GM18508 (cell line): ENCODE measurements around the gene ZNF615.
A peak's percentile ranks its signal among the peaks of the same experiment; 100 is the strongest.
"Not testable (repeated sequence)": the region's sequence is repeated elsewhere in the genome, so short reads cannot be mapped to it uniquely, and the experiment has no call there.

Source experiments
- ATAC-seq: cut with Tn5 transposase; IDR thresholded peaks from one replicate; pipeline ENCODE4 v1.9.1; 2021; ENCODE audit warnings: moderate number of reproducible peaks; ENCODE audit not compliant: insufficient read depth, unreplicated experiment

ZNF615 gene

DNA sequence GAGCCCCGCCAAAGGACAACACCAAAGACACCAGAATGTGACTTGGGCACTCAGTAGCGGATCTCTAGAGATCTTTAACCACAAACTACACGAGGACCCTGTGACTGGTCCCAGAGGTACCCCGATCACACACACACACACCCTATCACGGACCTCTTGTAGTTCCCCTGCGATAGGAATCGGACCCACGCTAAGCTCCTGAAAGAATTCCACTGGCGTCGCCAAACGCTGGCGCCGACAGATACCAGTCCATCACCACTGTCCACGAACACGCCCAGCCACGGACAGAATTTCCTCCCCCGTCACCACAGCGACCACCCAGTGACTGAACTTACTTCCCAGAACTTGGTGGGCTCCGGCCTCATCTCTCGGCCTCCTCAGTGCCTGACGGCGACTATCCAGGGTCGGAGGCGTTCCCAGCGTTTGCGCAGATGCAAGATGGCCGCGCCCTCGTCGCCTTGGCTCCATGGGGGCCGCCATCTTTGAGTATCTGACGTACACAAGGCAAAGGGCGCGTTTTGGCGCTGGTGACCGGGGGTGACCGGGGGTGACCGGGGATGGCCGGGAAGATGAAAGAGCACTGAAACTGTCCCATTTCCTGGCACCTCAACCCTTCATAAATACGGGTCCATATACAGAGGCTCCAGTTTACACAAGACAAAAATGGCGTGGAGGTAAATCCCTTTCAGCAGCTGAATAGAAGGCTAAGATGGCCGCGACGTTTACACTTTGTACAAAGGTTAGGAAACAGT is at the start of gene ZNF615:
Gene ZNF615 (minus strand): TSS at position 406 of the 752 bp plus-strand sequence. CDS start 4,500 bp downstream, outside the sequence.
- ATAC-seq = peak; percentile 56

DNA sequence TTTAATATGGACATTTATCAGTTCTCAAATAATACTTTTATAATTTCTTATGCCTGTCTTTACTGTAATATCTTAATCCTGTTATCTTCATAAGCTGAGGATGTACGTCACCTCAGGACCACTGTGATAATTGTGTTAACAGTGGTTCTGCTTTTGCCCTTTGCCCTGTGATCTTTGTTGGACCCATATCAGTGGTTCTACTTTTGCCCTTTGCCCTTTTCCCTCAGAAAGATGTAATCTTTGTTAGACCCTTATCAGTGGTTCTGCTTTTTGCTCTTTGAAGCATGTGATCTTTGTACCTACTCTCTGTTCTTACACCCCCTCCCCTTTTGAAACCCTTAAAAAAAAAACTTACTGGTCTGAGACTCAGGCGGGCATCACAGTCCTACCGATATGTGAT is 48.5 kb upstream of the ZNF615 start:
- not testable (repeated sequence) for ATAC-seq

DNA sequence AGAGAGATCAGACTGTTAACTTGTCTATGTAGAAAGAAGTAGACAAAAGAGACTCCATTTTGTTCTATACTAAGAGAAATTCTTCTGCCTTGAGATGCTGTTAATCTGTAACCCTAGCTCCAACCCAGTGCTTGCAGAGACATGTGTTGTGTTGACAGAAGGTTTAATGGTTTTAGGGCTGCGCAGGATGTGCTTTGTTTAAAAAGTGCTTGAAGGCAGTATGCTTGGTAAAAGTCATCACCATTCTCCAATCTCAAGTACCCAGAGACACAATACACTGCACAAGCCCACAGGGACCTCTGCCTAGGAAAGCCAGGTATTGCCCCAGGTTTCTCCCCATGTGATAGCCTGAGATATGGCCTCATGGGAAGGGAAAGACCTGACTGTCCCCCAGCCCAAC is 43.7 kb upstream of the ZNF615 start:
- ATAC-seq = not testable (repeated sequence)

DNA sequence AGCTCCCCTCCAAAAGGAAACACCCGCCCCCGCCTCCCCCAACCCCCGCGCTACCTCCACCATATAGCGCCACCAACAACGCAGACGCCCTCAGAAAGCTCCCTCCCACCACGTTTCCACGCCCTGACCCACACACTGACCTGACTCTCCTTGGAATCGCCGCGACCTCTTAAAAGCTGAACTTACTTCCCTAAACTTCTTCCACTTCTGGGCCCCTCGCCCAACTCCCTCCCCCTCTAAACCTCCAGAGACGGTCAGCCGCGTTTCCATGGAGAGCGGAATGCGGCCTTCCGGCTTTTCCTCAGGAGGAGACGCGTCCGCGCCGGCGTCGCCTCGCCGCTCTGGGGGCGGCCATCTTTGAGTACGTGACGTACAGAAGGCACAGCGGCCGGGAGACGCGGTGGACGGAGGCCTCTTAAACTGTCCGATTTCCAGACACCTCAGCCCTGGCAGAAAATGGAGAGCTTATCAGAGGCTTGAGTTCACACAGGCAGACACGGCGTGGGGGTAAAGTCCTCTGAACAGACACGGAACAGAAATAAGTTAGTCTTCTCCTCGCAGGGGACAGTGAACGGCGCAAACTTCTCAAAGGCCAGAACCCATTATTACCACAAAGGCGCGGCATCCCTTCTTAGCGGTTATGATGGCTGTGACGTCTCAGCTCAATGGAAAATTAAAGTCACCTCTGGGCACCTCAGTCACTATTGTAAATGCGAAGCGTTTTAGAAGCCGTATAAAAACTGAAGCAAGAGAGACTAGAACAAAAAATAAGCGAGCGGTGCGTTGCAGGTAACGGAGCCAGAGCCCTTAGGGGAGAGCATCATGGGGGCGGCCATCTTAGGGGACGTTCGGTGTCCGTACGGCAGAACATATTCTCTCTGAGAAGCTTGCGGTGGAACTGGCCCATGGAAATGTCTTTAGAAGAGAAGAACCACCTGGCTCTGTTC is 40.8 kb upstream of the ZNF615 start, which contains the start of gene ZNF432:
Gene ZNF432 (minus strand): TSS at position 284 of the 947 bp plus-strand sequence. CDS start 1,970 bp downstream, outside the sequence.
- peak; percentile 47 for ATAC-seq

DNA sequence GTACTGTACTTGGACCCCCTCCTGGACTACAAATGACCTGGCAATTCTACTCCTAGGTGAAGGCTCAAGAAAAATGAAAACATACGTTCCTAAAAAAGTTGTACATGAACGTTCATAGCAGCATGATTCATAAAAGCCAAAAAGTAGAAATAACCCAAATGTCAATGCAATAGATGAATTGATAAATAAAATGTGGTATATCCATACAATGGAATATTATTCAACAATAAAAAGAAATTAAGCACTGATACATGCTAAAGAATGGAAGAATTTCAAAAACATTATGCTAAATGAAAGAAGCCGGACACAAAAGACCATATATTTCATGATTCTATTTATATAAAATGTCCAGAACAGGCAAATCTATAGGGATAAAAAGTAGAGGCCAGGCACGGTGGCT is 31.2 kb upstream of the ZNF615 start:
- ATAC-seq = no peak

DNA sequence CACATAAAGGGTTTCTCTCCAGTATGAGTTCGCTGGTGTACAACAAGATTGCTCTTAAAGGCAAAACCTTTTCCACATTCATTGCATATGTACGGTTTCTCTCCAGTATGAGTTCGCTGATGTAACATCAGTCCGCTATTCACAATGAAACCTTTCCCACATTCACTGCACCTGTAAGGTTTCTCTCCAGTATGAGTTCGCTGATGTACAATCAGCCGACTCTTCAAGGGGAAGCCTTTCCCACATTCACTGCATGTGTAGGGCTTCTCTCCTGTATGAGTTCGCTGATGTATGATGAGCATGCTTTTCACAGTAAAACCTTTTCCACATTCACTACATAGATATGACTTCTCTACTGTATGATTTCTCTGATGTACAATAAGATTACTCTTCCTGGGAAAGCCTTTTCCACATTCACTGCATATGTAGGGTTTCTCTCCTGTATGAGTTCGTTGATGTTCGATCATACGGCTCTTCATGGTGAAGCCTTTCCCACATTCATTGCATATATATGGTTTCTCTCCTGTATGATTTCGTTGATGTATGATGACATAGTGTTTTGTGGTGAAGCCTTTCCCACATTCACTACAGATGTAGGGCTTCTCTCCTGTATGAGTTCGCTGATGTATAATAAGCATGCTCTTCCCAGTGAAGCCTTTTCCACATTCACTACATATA is 26.2 kb upstream of the ZNF615 start:
- ATAC-seq = no peak

DNA sequence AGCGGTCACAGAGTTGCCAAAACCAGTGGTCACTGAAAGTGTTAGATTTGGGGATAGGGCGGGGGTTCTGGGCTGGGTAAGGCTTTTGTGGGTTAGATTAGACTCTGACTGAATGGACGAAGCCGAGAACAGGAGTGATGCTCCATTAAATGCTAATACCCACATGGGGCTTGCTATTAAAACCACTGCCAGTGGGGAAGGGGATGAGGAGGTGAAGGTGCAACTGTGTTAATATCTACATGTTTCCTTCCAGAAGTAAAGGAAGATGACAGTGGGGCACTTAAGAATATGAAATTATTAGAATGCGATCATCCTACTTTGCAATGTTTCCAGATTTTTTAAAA is 20.7 kb upstream of the ZNF615 start:
- peak; percentile 10 for ATAC-seq

DNA sequence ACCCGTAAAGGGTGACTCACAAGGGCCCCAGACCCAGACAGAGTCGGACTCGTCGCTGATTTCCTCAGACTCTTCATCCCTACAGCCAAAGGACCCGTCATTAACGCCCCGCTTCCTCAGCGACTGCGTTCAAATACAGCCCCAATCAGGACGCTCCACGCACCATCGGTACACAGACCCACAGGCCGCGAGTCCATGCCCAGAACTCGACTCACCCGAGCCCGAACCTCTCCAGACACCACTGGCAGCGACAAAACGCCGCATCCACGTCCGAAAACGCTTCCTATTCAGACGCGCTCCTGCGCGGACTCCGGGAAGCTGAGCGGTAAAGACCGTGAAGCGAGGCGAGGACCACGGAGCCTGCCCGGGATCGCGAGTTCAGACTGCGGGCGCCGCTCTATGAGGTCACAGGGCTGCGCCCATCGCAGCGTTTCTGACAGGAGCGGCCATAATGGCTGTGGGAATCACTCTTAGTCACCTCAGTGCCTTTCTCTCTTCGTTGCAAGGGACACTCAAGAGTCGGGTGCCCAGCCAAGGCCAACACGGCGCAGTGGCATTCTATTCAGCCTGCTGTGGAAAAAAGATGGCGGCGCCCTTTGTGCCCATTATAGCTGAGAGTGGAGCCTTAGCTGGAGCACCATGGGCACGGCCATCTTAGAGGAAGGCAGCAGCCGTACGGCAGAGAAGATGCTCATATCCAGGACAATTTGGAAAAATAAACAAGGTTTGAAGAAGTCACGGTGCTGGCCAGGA is 20.2 kb upstream of the ZNF615 start, which contains the start of gene ZNF614:
Gene ZNF614 (minus strand): TSS at position 353 of the 753 bp plus-strand sequence. CDS start 2,634 bp downstream, outside the sequence.
- ATAC-seq = peak; percentile 41

DNA sequence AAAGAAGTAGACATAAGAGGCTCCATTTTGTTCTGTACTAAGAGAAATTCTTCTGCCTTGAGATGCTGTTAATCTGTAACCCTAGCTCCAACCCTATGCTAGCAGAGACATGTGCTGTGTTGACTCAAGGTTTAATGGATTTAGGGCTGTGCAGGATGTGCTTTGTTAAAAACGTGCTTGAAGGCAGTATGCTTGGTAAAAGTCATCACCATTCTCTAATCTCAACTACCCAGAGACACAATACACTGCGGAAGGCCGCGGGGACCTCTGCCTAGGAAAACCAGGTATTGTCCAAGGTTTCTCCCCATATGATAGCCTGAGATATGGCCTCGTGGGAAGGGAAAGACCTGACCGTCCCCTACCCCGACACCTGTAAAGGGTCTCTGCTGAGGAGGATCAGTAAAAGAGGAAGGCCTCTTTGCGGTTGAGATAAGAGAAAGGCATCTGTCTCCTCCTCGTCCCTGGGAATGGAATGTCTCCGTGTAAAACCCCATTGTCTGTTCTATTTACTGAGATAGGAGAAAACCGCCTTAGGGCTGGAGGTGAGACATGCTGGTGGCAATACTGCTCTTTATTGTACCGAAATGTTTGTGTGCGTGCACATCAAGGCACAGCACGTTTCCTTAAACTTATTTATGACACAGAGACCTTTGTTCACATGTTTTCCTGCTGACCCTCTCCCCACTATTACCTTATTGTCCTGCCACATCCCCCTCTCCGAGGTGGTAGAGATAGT is 18.4 kb upstream of the ZNF615 start:
- not testable (repeated sequence) for ATAC-seq

DNA sequence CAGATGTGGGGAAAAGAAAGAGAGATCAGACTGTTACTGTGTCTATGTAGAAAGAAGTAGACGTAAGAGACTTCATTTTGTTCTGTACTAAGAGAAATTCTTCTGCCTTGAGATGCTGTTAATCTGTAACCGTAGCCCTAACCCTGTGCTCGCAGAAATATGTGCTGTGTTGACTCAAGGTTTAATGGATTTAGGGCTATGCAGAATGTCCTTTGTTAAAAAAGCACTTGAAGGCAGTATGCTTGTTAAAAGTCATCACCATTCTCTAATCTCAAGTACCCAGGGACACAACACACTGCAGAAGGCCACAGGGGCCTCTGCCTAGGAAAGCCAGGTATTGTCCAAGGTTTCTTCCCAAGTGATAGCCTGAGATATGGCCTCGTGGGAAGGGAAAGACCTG is 16.5 kb upstream of the ZNF615 start:
- not testable (repeated sequence) for ATAC-seq

DNA sequence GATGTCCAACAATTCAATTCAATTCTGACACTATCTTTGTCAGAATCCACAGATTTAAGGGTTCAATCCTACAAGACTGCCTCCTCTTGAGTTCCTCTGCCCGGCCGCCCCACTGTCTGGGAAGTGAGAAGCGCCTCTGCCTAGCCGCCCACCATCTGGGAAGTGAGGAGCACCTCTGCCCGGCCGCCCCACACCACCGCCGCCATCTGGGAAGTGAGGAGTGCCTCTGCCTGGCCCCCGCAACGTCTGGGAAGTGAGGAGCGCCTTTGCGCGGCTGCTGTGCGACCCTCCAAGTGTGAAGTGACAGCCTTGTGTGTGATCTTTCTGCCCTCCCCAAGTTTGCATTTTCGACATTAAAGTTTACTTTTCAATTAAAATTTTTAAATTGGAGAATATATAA is 14.2 kb upstream of the ZNF615 start:
- no peak for ATAC-seq

DNA sequence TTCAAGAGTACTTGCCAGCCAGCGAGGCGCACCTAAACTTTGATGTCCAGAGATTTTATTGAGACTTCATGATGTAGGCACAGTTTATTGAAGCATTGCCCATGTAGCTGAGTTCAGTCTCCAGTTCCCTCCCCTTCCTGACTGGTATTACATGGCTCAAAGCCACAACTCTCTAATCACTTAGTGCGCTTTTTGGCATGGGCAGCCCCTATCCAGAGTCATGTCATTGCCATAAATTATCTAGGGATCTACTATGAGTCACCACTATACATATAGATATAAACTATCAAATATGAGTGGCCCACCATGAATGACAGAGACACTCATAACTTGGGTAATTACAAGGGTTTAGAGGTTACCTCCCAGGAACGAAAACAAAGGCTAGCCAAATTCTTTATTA is 12.5 kb upstream of the ZNF615 start:
- no peak for ATAC-seq

DNA sequence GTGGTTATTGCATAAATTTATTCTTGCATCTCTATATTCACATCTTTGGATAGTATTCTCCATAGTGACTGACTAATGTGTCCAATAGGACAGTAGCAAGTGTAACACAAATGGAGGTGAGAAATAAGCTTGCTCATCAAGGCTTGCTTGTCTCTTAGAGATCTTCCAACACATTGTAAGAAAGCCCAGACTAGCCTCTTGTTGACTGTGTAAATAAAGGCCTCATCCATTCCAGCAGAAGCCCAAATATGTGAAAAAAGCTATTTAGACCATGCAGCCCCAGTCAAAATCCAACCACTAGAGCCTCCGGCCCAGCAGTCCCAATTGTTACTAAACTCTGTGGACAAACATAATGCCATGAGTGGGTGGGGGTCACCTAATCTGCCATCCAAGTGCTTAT is 2.7 kb upstream of the ZNF615 start:
- ATAC-seq = no peak

DNA sequence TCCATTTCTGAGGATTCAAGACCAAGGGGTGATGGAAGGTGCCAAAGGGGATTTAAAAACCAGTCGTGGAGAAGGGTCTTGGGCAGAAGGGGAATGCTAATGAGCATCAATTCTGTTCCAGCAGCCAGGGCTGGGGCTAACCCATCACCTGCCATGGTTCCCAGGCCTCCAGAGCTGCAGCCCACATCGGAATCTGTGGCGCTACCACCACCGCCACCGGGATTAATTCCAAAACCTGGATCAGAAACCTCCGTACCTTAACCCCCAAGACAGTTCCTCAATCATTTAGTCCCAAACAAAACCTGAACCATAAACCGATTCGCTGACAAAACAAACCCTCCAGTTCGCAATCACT is 583 bp downstream of the ZNF615 start:
- no peak for ATAC-seq

DNA sequence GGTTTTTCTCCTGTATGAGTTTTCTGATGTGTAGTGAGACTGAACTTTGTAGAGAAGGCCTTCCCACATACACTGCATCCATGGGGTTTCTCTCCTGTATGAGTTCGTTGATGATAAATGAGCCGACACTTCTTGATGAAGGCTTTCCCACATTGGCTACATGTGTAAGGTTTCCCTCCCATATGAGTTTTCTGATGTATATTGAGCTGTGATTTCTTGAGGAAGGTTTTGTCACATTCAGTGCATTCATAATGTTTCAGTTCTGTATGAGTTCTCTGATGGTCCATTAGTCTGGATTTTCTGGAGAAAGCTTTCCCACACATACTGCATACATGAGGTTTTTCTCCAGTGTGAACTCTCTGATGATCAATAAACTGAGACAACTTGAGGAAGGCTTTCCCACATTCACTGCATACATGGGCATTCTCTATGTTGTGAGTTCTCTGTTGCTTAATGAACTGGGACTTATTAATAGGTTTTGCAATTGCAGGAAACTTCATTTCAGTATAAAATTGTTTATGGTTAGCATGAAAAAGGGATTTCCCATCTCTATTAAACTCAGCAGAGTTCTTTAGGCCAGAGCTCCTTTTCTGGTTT is 13.9 kb downstream of the ZNF615 start:
- ATAC-seq = no peak

DNA sequence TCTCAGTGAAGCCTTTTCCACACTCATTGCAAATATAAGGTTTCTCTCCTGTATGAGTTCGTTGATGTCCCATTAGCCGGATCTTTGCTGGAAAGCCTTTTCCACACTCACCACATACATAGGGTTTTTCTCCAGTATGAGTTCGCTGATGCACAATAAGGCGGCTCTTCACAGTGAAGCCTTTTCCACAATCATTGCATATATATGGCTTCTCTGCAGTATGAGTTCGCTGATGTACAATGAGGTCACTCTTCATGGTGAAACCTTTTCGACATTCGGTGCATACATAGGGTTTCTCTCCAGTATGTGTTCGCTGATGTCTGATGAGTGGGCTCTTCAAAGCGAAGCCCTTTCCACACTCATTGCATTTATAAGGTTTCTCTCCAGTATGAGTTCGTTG is 14.6 kb downstream of the ZNF615 start:
- ATAC-seq = no peak

DNA sequence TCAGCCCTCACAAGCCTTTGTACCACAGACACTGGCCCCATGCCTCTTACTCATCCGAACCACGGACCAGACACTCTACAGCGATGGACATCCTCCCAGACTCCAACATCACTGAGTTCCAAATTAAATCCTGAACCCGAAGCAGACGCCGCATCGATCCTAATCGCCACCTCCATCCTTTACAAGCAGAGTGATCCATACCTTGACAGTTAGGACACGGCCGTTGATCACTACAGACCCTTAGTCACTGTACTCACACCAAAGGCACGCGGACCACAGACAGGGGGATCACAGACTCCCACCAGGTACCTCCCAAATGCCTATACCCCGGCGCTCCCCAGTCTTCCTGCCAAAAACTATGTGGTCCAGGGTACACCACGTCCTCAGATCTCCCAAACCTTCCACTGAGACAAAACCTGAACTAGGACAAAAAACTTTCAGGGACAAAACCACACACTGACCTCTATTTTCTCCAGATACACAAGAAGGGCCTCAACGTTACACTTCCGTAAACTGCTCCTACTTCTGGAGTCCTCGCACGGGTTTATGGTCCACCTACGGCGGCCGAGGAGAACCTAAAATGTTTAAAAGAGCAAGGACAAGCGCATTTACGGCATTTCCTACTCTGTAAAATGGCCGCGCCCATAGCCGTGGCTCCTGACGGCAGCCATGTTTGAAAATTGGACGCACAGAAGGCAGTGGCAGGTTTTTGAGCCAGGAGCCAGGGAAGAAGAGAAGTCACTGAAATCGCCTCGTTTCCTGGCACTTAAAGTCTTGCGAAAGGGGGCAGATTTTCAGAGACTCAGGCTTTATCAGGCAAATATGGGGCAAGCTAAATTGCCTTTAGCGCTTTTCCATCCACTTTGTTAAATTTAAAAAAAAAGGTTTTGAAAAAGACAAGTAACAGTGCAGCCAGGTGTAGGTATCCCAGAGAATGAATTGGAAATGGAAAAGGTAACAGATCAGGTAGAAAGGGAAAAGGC is 21.4 kb downstream of the ZNF615 start, which contains the start of gene ZNF350:
Gene ZNF350 (minus strand): TSS at position 532 of the 983 bp plus-strand sequence. CDS start 12,480 bp downstream, outside the sequence.
- ATAC-seq = no peak

DNA sequence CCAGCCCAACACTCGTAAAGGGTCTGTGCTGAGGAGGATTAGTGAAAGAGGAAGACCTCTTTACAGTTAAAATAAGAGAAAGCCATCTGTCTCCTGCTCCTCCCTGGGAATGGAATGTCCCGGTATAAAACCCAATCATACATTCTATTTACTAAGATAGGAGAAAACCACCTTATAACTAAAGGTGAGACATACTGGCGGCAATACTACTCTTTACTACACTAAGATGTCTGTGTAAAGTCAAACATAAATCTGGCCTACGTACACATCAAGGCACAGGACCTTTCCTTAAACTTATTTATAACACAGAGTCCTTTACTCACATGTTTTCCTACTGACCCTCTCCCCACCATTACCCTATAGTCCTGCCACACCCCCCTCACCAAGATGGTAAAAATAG is 24.6 kb downstream of the ZNF615 start:
- ATAC-seq = no peak
